ENCODE results near the gene NIPAL1.

The NIPAL1 gene

GRCh38 chr4:48065587-48066052 is 49.0 kb downstream of the NIPAL1 start:
- H3K36me3 ChIP-seq (replicated peaks; ENCODE audit: insufficient read depth, low read length), result no peaks in the 10 kb centered on the region
- TF ChIP-seq EZH2phosphoT487 (IDR thresholded peaks at IDR 0.05; ENCODE audit: low read length), result no peak
- no peak for TF ChIP-seq EZH2 (optimal IDR thresholded peaks at IDR 0.05; ENCODE audit: low read depth, low read length)
- H3K4me1 ChIP-seq (ENCODE audit: low read length), result no peaks in the 10 kb centered on the region
- no peaks in the 10 kb centered on the region for H3F3A ChIP-seq (ENCODE audit: insufficient read depth, low read length)
- H3K4me3 ChIP-seq (ENCODE audit: low read length), result no peak overlapping the region
- no peaks in the 10 kb centered on the region for H3K27me3 ChIP-seq (replicated peaks; ENCODE audit: insufficient read depth, low read length)
- H2AFZ ChIP-seq (ENCODE audit: low read length), result no peak overlapping the region
- no peak for DNase-seq
- H3K9me2 ChIP-seq (replicated peaks; ENCODE audit: insufficient read depth, low read length), result no peaks in the 10 kb centered on the region
- no peaks in the 10 kb centered on the region for H3K9me3 ChIP-seq (replicated peaks; ENCODE audit: insufficient read depth, low read length)
- no peaks in the 10 kb centered on the region for H4K20me1 ChIP-seq (ENCODE audit: insufficient read depth, low read length)
- H3K27ac ChIP-seq (ENCODE audit: low read length), result no peak overlapping the region
- no peak overlapping the region for H3K4me2 ChIP-seq (ENCODE audit: low read depth, low read length)
- no peak overlapping the region for H3K9ac ChIP-seq (ENCODE audit: low read length)
- no peaks in the 10 kb centered on the region for H3K79me2 ChIP-seq (ENCODE audit: low read length)

- no peak overlapping the region for H3K4me2 ChIP-seq (ENCODE audit: low read depth, low read length)
- H3K9ac ChIP-seq (ENCODE audit: low read length), result no peak overlapping the region
- no peak overlapping the region for H2AFZ ChIP-seq (ENCODE audit: low read length)
- no peaks in the 10 kb centered on the region for H3K9me3 ChIP-seq (replicated peaks; ENCODE audit: insufficient read depth, low read length)
- H3K36me3 ChIP-seq (replicated peaks; ENCODE audit: insufficient read depth, low read length), result 0 out of 2 replicates have a peak, but pooled peaks cover 4% of the 10 kb centered on the region
- no peak for DNase-seq
- H3K9me2 ChIP-seq (replicated peaks; ENCODE audit: insufficient read depth, low read length), result no peaks in the 10 kb centered on the region
- no peak overlapping the region for H3K27ac ChIP-seq (ENCODE audit: low read length)
- H3K4me3 ChIP-seq (ENCODE audit: low read length), result no peak overlapping the region
- no peaks in the 10 kb centered on the region for H3K4me1 ChIP-seq (ENCODE audit: low read length)
- H3K27me3 ChIP-seq (replicated peaks; ENCODE audit: insufficient read depth, low read length), result no peaks in the 10 kb centered on the region
- H3K79me2 ChIP-seq (ENCODE audit: low read length), result no peaks in the 10 kb centered on the region
- H4K20me1 ChIP-seq (ENCODE audit: insufficient read depth, low read length), result no peaks in the 10 kb centered on the region
- H3F3A ChIP-seq (ENCODE audit: insufficient read depth, low read length), result no peaks in the 10 kb centered on the region
- TF ChIP-seq EZH2phosphoT487 (IDR thresholded peaks at IDR 0.05; ENCODE audit: low read length), result no peak
- TF ChIP-seq EZH2 (optimal IDR thresholded peaks at IDR 0.05; ENCODE audit: low read depth, low read length), result no peak
- no peak for TF ChIP-seq CTCF (IDR thresholded peaks at IDR 0.05; ENCODE audit: low read length)
These were observed 51.0 kb downstream of the NIPAL1 start for GRCh38 chr4:48067536-48067935.

GRCh38 chr4:48068182-48068581 is 51.6 kb downstream of the NIPAL1 start:
- no peaks in the 10 kb centered on the region for H3K4me1 ChIP-seq (ENCODE audit: low read length)
- no peak for DNase-seq
- no peak overlapping the region for H3K9ac ChIP-seq (ENCODE audit: low read length)
- no peak overlapping the region for H3K4me2 ChIP-seq (ENCODE audit: low read depth, low read length)
- H3K4me3 ChIP-seq (ENCODE audit: low read length), result no peak overlapping the region
- H3F3A ChIP-seq (ENCODE audit: insufficient read depth, low read length), result no peaks in the 10 kb centered on the region
- no peaks in the 10 kb centered on the region for H3K9me2 ChIP-seq (replicated peaks; ENCODE audit: insufficient read depth, low read length)
- H3K27ac ChIP-seq (ENCODE audit: low read length), result no peak overlapping the region
- TF ChIP-seq CTCF (IDR thresholded peaks at IDR 0.05; ENCODE audit: low read length) (no peak), EZH2phosphoT487 (IDR thresholded peaks at IDR 0.05; ENCODE audit: low read length) (no peak)
- H3K27me3 ChIP-seq (replicated peaks; ENCODE audit: insufficient read depth, low read length), result no peaks in the 10 kb centered on the region
- H3K79me2 ChIP-seq (ENCODE audit: low read length), result no peaks in the 10 kb centered on the region
- no peaks in the 10 kb centered on the region for H4K20me1 ChIP-seq (ENCODE audit: insufficient read depth, low read length)
- H3K9me3 ChIP-seq (replicated peaks; ENCODE audit: insufficient read depth, low read length), result no peaks in the 10 kb centered on the region
- H3K36me3 ChIP-seq (replicated peaks; ENCODE audit: insufficient read depth, low read length), result 0 out of 2 replicates have a peak, but pooled peaks cover 4% of the 10 kb centered on the region
- no peak overlapping the region for H2AFZ ChIP-seq (ENCODE audit: low read length)

GRCh38 chr4:48069026-48069425 is 52.5 kb downstream of the NIPAL1 start:
- Histone ChIP-seq H2AFZ (ENCODE audit: low read length) (no peak overlapping the region), H3K4me1 (ENCODE audit: low read length) (no peaks in the 10 kb centered on the region), H3K9ac (ENCODE audit: low read length) (no peak overlapping the region), H3K27ac (ENCODE audit: low read length) (no peak overlapping the region), H3K36me3 (replicated peaks; ENCODE audit: insufficient read depth, low read length) (0 out of 2 replicates have a peak, but pooled peaks cover 4% of the 10 kb centered on the region), H3K4me3 (ENCODE audit: low read length) (no peak overlapping the region), H3K9me3 (replicated peaks; ENCODE audit: insufficient read depth, low read length) (no peaks in the 10 kb centered on the region), H4K20me1 (ENCODE audit: insufficient read depth, low read length) (no peaks in the 10 kb centered on the region), H3K27me3 (replicated peaks; ENCODE audit: insufficient read depth, low read length) (no peaks in the 10 kb centered on the region), H3K79me2 (ENCODE audit: low read length) (no peaks in the 10 kb centered on the region), H3F3A (ENCODE audit: insufficient read depth, low read length) (no peaks in the 10 kb centered on the region), H3K9me2 (replicated peaks; ENCODE audit: insufficient read depth, low read length) (no peaks in the 10 kb centered on the region), H3K4me2 (ENCODE audit: low read depth, low read length) (no peak overlapping the region)
- TF ChIP-seq CTCF (IDR thresholded peaks at IDR 0.05; ENCODE audit: low read length) (no peak), EZH2 (optimal IDR thresholded peaks at IDR 0.05; ENCODE audit: low read depth, low read length) (no peak), EZH2phosphoT487 (IDR thresholded peaks at IDR 0.05; ENCODE audit: low read length) (no peak)
- no peak for DNase-seq

All from MM.1S (cell line).